Activated T-cell treated with anti-CD3 and anti-CD28 coated beads for 24 hours (primary cell): Measurements from ENCODE around the gene TBC1D19.
A peak's percentile ranks its signal among the peaks of the same experiment; 100 is the strongest.

Source experiments
- DNase-seq: peaks from one replicate; pipeline ENCODE4 v3.0.0-alpha.2; 2020; ENCODE audit warnings: low read depth

The TBC1D19 gene

GRCh38 chr4:26782830-26783202 is 198.9 kb downstream of the TBC1D19 start:
- no peak for DNase-seq

- DNase-seq = no peak
Observed at GRCh38 chr4:26784207-26784865, 200.5 kb downstream of the TBC1D19 start.

- no peak for DNase-seq
Observed at GRCh38 chr4:26785312-26785711, 201.4 kb downstream of the TBC1D19 start.

GRCh38 chr4:26785810-26786209 is 201.9 kb downstream of the TBC1D19 start:
- no peak for DNase-seq

- no peak for DNase-seq
Observed at GRCh38 chr4:26786916-26787315, 203.0 kb downstream of the TBC1D19 start.

- peak; percentile 35 for DNase-seq
Observed at GRCh38 chr4:26787461-26788340, 203.8 kb downstream of the TBC1D19 start.

- no peak for DNase-seq
Observed at GRCh38 chr4:26788341-26788733, 204.5 kb downstream of the TBC1D19 start.

GRCh38 chr4:26789208-26789607 is 205.3 kb downstream of the TBC1D19 start:
- no peak for DNase-seq

- no peak for DNase-seq
Observed at GRCh38 chr4:26791346-26791745, 207.5 kb downstream of the TBC1D19 start.

- no peak for DNase-seq
Observed at GRCh38 chr4:26792639-26793038, 208.8 kb downstream of the TBC1D19 start.

GRCh38 chr4:26793735-26794134 is 209.9 kb downstream of the TBC1D19 start:
- no peak for DNase-seq

GRCh38 chr4:26796081-26796480 is 212.2 kb downstream of the TBC1D19 start:
- DNase-seq = no peak

GRCh38 chr4:26802790-26803189 is 218.9 kb downstream of the TBC1D19 start:
- no peak for DNase-seq

- DNase-seq = no peak
Observed at GRCh38 chr4:26803211-26803861, 219.5 kb downstream of the TBC1D19 start.

- no peak for DNase-seq
Observed at GRCh38 chr4:26804451-26804850, 220.6 kb downstream of the TBC1D19 start.

- DNase-seq = no peak
Observed at GRCh38 chr4:26804925-26805324, 221.0 kb downstream of the TBC1D19 start.
